ENCODE results near the gene ZFP69. TPM values are rescaled to one million over a fixed set of nuclear protein-coding genes. Genes with fewer than 3 reads are reported as not detected.

The ZFP69 gene
- total and polyA plus RNA-seq, 10 of the 15 experiments (the other 5 are each of a cell fraction or from before 2014, with no cell fraction given): 1.9 to 6.4 (median 3.7) TPM

- TF ChIP-seq ESRRA (IDR thresholded peaks at IDR 0.05; ENCODE audit: low read length) (no peak), SP1 (IDR thresholded peaks at IDR 0.05; ENCODE audit: low read depth, low read length) (no peak), BHLHE40 (IDR thresholded peaks at IDR 0.05; ENCODE audit: borderline replicate concordance in 1 of 2, low read depth in 2 of 2, low read length in 1 of 2) (peak; percentile 74 to 88), POLR2A (IDR thresholded peaks at IDR 0.05; ENCODE audit: low read depth, low read length) (peak; percentile 91), ATF2 (IDR thresholded peaks at IDR 0.05; ENCODE audit: low read length) (no peak), CBX5 (IDR thresholded peaks at IDR 0.05; ENCODE audit: low read depth) (0 out of 2 replicates have a peak, but pooled peaks have one; percentile 49), SUZ12 (IDR thresholded peaks at IDR 0.05; ENCODE audit: unreplicated experiment) (no peak), ZNF384 (IDR thresholded peaks at IDR 0.05; ENCODE audit: borderline replicate concordance, low read depth, low read length) (no peak), BCL11A (IDR thresholded peaks at IDR 0.05; ENCODE audit: low read depth, low read length) (no peak), MXI1 (IDR thresholded peaks at IDR 0.05; ENCODE audit: low read depth, low read length) (peak; percentile 90), TCF3 (IDR thresholded peaks at IDR 0.05; ENCODE audit: borderline replicate concordance, insufficient read depth, low read depth, low read length) (no peak), JUNB (IDR thresholded peaks at IDR 0.05) (no peak), POLR2AphosphoS5 (IDR thresholded peaks at IDR 0.05; ENCODE audit: low read length) (no peak; the same call in none of the 2 replicates), CREB1 (IDR thresholded peaks at IDR 0.05; ENCODE audit: low read depth) (no peak), RUNX3 (IDR thresholded peaks at IDR 0.05; ENCODE audit: low read length) (peak; percentile 93), SMARCA5 (IDR thresholded peaks at IDR 0.05) (0 out of 2 replicates have a peak, but pooled peaks have one; percentile 41), RELB (IDR thresholded peaks at IDR 0.05; ENCODE audit: low read depth) (0 out of 2 replicates have a peak, but pooled peaks have one; percentile 25), FOXK2 (IDR thresholded peaks at IDR 0.05) (no peak), ZBTB4 (CRISPR knock-in tag; IDR thresholded peaks at IDR 0.05) (no peak), RELA (IDR thresholded peaks at IDR 0.05; ENCODE audit: borderline replicate concordance, partially characterized antibody) (no peak)
- TF ChIP-seq, protein P1, sequence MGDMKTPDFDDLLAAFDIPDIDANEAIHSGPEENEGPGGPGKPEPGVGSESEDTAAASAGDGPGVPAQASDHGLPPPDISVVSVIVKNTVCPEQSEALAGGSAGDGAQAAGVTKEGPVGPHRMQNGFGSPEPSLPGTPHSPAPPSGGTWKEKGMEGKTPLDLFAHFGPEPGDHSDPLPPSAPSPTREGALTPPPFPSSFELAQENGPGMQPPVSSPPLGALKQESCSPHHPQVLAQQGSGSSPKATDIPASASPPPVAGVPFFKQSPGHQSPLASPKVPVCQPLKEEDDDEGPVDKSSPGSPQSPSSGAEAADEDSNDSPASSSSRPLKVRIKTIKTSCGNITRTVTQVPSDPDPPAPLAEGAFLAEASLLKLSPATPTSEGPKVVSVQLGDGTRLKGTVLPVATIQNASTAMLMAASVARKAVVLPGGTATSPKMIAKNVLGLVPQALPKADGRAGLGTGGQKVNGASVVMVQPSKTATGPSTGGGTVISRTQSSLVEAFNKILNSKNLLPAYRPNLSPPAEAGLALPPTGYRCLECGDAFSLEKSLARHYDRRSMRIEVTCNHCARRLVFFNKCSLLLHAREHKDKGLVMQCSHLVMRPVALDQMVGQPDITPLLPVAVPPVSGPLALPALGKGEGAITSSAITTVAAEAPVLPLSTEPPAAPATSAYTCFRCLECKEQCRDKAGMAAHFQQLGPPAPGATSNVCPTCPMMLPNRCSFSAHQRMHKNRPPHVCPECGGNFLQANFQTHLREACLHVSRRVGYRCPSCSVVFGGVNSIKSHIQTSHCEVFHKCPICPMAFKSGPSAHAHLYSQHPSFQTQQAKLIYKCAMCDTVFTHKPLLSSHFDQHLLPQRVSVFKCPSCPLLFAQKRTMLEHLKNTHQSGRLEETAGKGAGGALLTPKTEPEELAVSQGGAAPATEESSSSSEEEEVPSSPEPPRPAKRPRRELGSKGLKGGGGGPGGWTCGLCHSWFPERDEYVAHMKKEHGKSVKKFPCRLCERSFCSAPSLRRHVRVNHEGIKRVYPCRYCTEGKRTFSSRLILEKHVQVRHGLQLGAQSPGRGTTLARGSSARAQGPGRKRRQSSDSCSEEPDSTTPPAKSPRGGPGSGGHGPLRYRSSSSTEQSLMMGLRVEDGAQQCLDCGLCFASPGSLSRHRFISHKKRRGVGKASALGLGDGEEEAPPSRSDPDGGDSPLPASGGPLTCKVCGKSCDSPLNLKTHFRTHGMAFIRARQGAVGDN (IDR thresholded peaks at IDR 0.05): peak; percentile 96
These were observed 27.2 kb upstream of the ZFP69 start, which contains the start of gene ZFP69B (continued) for GRCh38 chr1:40449684-40450494.

Measured in GM12878 (cell line).